Upper lobe of left lung (tissue), 4 donors: ENCODE measurements around the gene EHD3.

Source experiments
- CTCF ChIP-seq, 6 experiments: fragments of 450-650 bp in 4 of 6; fragments of 200-600 bp in 2 of 6; sonication (generic) in 2 of 6; IDR thresholded peaks; one replicate each; pipeline ENCODE4 v1.5.1; 2016 to 2019; ENCODE audit warnings: antibody characterized with exemption in 6 of 6
- POLR2AphosphoS5 ChIP-seq, 2 donors: sonication (generic); formaldehyde crosslinking; IDR thresholded peaks; one replicate each; pipeline ENCODE4 v1.5.1; 2017; ENCODE audit warnings: antibody characterized with exemption in 2 of 2

GRCh38 chr2:31302940-31303563 lies 69.1 kb downstream of the EHD3 start:
- no peak for TF ChIP-seq CTCF (IDR thresholded peaks at IDR 0.05)
- TF ChIP-seq POLR2AphosphoS5 (IDR thresholded peaks at IDR 0.05), result no peak
